ENCODE measurements around the gene ATP2B1.

The ATP2B1 gene

DNA sequence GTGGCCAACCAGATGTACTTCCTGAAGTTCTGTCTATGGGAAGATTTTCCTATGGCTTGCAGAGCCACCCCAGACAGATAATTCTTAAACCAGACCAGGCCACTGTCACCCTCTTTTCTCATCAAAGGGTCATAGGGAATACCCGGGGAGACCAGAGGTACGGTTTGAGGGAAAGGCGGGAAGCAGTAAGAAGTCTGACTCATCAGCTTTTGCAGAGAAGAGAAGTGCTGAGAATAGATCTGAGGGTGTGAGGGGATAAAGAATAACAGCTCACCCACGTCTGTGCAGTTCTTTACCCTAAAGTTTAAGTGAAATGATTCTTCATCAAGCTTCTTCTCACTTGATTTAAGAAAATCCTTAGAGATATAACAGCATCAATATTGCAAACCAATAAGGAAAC is 161.5 kb downstream of the ATP2B1 start:
- TF ChIP-seq FOXP2 (optimal IDR thresholded peaks at IDR 0.05; ENCODE audit: borderline replicate concordance, extremely low read depth, extremely low read length, insufficient read depth) = no peak
- no peak for TF ChIP-seq SIN3A (IDR thresholded peaks at IDR 0.05; ENCODE audit: borderline replicate concordance, insufficient read depth, low read length)
- TF ChIP-seq, protein P1, sequence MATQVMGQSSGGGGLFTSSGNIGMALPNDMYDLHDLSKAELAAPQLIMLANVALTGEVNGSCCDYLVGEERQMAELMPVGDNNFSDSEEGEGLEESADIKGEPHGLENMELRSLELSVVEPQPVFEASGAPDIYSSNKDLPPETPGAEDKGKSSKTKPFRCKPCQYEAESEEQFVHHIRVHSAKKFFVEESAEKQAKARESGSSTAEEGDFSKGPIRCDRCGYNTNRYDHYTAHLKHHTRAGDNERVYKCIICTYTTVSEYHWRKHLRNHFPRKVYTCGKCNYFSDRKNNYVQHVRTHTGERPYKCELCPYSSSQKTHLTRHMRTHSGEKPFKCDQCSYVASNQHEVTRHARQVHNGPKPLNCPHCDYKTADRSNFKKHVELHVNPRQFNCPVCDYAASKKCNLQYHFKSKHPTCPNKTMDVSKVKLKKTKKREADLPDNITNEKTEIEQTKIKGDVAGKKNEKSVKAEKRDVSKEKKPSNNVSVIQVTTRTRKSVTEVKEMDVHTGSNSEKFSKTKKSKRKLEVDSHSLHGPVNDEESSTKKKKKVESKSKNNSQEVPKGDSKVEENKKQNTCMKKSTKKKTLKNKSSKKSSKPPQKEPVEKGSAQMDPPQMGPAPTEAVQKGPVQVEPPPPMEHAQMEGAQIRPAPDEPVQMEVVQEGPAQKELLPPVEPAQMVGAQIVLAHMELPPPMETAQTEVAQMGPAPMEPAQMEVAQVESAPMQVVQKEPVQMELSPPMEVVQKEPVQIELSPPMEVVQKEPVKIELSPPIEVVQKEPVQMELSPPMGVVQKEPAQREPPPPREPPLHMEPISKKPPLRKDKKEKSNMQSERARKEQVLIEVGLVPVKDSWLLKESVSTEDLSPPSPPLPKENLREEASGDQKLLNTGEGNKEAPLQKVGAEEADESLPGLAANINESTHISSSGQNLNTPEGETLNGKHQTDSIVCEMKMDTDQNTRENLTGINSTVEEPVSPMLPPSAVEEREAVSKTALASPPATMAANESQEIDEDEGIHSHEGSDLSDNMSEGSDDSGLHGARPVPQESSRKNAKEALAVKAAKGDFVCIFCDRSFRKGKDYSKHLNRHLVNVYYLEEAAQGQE (IDR thresholded peaks at IDR 0.05; ENCODE audit: insufficient read depth in 1 of 2, low read depth in 2 of 2, low read length in 2 of 2) = no peak
- no peak for TF ChIP-seq POLR2AphosphoS5 (IDR thresholded peaks at IDR 0.05; ENCODE audit: low read depth, low read length)
- no peak for TF ChIP-seq TAF1 (IDR thresholded peaks at IDR 0.05; ENCODE audit: borderline replicate concordance, insufficient read depth, low read length)

DNA sequence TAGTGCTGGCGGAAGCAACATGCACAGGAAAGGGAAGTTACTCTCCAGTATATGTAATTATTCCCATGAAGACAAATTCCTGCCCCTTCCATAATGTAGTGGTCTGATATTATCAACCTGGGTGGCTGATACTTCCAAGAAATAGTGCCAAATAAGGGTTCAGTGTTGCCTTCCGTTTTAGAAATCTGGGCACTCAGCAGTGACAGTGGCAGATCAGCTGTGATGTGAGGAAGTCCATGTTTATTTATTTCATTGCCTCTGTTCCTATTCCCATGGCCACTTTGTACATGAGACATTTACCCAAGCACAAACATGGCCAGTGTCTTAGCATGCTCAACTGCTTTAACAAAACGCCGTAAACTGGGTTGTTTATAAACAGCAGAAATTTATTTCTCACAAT is 162.5 kb downstream of the ATP2B1 start:
- TF ChIP-seq TAF1 (IDR thresholded peaks at IDR 0.05; ENCODE audit: borderline replicate concordance, insufficient read depth, low read length) (no peak), FOXP2 (optimal IDR thresholded peaks at IDR 0.05; ENCODE audit: borderline replicate concordance, extremely low read depth, extremely low read length, insufficient read depth) (no peak), SIN3A (IDR thresholded peaks at IDR 0.05; ENCODE audit: borderline replicate concordance, insufficient read depth, low read length) (no peak), POLR2AphosphoS5 (IDR thresholded peaks at IDR 0.05; ENCODE audit: low read depth, low read length) (no peak)
- TF ChIP-seq, protein P1 (IDR thresholded peaks at IDR 0.05; ENCODE audit: insufficient read depth in 1 of 2, low read depth in 2 of 2, low read length in 2 of 2) = no peak

DNA sequence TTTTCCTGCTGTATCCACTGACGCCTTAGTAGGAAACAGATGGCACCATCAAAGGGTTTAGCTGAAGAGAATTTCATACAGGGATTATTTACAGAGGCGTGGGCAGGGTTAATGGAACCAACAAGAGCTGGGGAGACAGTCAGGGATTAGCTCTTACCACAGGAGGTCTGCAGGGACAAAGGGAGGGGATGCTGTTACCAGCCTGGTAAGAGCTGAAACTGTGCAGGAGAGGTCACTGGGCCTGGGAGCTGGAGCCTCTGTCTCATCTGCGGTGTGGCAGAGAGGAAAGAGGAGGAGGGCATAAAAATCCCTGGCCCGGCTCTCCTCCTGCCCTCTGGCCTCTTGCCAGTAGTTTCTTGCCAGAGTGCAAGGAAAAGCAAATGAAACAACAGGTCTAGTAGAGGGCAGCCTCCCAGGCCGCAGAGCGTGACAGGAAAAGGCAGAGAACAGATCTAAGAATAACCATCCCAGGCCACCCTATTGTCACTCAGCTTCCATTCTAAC is 163.9 kb downstream of the ATP2B1 start:
- TF ChIP-seq, protein P1 (IDR thresholded peaks at IDR 0.05; ENCODE audit: insufficient read depth in 1 of 2, low read depth in 2 of 2, low read length in 2 of 2) = no peak

DNA sequence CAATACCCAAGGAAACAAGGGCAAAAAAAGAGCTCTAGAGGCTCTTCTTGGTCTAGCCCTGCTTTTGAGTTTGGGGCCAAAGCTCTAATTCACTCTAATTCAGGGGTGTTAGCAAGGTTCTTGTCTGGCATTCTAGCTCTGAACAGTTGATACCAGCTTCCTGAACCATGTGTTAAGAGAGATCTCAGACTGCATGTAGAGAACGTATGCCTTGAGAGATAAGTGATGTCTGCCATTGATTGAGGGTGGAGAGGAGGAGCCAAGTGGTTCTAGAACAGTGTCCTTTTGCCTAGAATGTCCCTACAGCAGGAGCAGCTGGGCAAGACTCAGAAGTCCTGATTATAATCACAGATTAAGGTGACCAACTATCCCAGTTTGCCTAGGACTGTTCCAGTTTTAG is 164.6 kb downstream of the ATP2B1 start:
- TF ChIP-seq TAF1 (IDR thresholded peaks at IDR 0.05; ENCODE audit: borderline replicate concordance, insufficient read depth, low read length) (no peak), SIN3A (IDR thresholded peaks at IDR 0.05; ENCODE audit: borderline replicate concordance, insufficient read depth, low read length) (no peak), FOXP2 (optimal IDR thresholded peaks at IDR 0.05; ENCODE audit: borderline replicate concordance, extremely low read depth, extremely low read length, insufficient read depth) (no peak), POLR2AphosphoS5 (IDR thresholded peaks at IDR 0.05; ENCODE audit: low read depth, low read length) (no peak)
- TF ChIP-seq, protein P1 (IDR thresholded peaks at IDR 0.05; ENCODE audit: insufficient read depth in 1 of 2, low read depth in 2 of 2, low read length in 2 of 2) = no peak

DNA sequence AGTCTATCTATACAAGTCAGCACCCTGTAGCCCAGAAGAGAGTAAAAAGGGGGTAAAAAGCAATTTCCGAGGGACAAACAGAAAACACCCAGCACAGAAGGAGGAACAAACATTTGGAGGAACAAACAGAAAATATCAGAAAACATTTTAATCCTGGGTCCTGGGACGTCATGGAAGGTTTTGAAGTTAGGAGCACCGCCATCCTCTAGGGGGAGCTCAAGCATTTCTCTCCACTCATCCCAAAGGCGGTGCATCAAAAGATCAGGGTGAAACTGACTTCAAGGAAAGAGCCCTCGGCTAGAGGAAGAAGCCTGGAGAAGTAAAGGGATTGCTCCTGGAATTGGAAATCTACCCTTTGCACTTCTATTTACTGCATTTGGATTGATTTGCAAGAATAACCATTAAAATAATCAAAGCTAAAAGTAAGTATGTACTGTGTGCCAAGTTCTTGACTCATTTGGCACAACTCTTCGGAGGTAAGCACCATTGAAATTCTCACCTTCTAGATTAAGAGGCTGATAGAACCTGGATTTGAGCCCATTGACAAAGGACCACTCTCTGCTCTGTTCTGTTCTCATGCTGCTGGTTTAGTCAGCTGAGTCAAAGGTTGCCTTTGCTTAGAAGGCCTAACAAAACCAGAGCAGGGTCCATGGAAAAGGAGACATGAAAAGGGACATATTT is 165.6 kb downstream of the ATP2B1 start:
- no peak for TF ChIP-seq POLR2AphosphoS5 (IDR thresholded peaks at IDR 0.05; ENCODE audit: low read depth, low read length)
- TF ChIP-seq, protein P1 (IDR thresholded peaks at IDR 0.05; ENCODE audit: insufficient read depth in 1 of 2, low read depth in 2 of 2, low read length in 2 of 2) = no peak
- no peak for TF ChIP-seq FOXP2 (optimal IDR thresholded peaks at IDR 0.05; ENCODE audit: borderline replicate concordance, extremely low read depth, extremely low read length, insufficient read depth)
- TF ChIP-seq SIN3A (IDR thresholded peaks at IDR 0.05; ENCODE audit: borderline replicate concordance, insufficient read depth, low read length) = no peak
- TF ChIP-seq TAF1 (IDR thresholded peaks at IDR 0.05; ENCODE audit: borderline replicate concordance, insufficient read depth, low read length) = no peak
